Fibroblast of pulmonary artery (primary cell): ENCODE data around the gene ANKRD16.

Experiments used
- DNase-seq: peaks from one replicate; pipeline ENCODE4 v3.0.0-alpha.2; 2010; ENCODE audit warnings: low read depth
- H3K4me3 ChIP-seq: replicated peaks from 2 replicates; pipeline ENCODE4 v1.5.1; 2011; ENCODE audit warnings: low read depth, mild to moderate bottlenecking, control low read depth, low read length, moderate library complexity
- CTCF ChIP-seq: IDR thresholded peaks from 2 replicates; pipeline ENCODE4 v1.5.1; 2011; ENCODE audit warnings: mild to moderate bottlenecking, control low read depth, low read length, inconsistent platforms; ENCODE audit errors: missing control alignments

Gene ANKRD16

GRCh38 chr10:5905854-5906507 is 16.3 kb upstream of the ANKRD16 start:
- H3K4me3 ChIP-seq = no peak overlapping the region
- no peak for TF ChIP-seq CTCF
- no peak for DNase-seq

- no peak overlapping the region for H3K4me3 ChIP-seq
- no peak for DNase-seq
- TF ChIP-seq CTCF = no peak
Measured at GRCh38 chr10:5904227-5904626, 14.5 kb upstream of the ANKRD16 start.

GRCh38 chr10:5903563-5903962 is 13.9 kb upstream of the ANKRD16 start:
- no peak for TF ChIP-seq CTCF
- no peak overlapping the region for H3K4me3 ChIP-seq
- DNase-seq = no peak

GRCh38 chr10:5902511-5903274 is 13.0 kb upstream of the ANKRD16 start:
- DNase-seq = no peak

GRCh38 chr10:5900247-5900646 is 10.6 kb upstream of the ANKRD16 start:
- no peak for DNase-seq
- H3K4me3 ChIP-seq = no peak overlapping the region
- no peak for TF ChIP-seq CTCF

More at GRCh38 chr10:5902511-5903274, 13.0 kb upstream of the ANKRD16 start:
- no peak for TF ChIP-seq CTCF
- no peak overlapping the region for H3K4me3 ChIP-seq

- DNase-seq = no peak
Measured at GRCh38 chr10:5898163-5898562, 8.5 kb upstream of the ANKRD16 start.

More at GRCh38 chr10:5898163-5898562, 8.5 kb upstream of the ANKRD16 start:
- no peak for TF ChIP-seq CTCF
- H3K4me3 ChIP-seq = no peak overlapping the region
